Activated CD8-positive, alpha-beta T cell treated with anti-CD3 and anti-CD28 coated beads for 36 hours (primary cell): ENCODE results near the gene BPIFB1. TPM values are rescaled to one million over a fixed set of nuclear protein-coding genes. Genes with fewer than 3 reads are reported as not detected.

Experiments
- ATAC-seq: fragments of 200-7000 bp; cut with Tn5 transposase; one replicate; pipeline ENCODE4 v1.10.0; 2021; ENCODE audit warnings: mild to moderate bottlenecking, moderate library complexity
- CTCF ChIA-PET: fragments of 350-600 bp; sonication (Branson Sonifier 250); formaldehyde crosslinking; loops from one replicate; lab custom pipeline; 2021; ENCODE audit warnings: antibody characterized with exemption; lab: Charles Lee
- POLR2A ChIA-PET: fragments of 350-600 bp; sonication (Branson Sonifier 250); formaldehyde crosslinking; loops from one replicate; lab custom pipeline; 2021; ENCODE audit warnings: antibody characterized with exemption; lab: Charles Lee
- DNase-seq: peaks from one replicate; pipeline ENCODE4 v3.0.0-alpha.2; 2020
- H3K27ac Mint-ChIP-seq: one replicate; pipeline ENCODE4 v1.8.0; 2021; ENCODE audit warnings: mild to moderate bottlenecking, mixed read lengths
- H3K27me3 Mint-ChIP-seq: one replicate; pipeline ENCODE4 v1.8.0; 2021; ENCODE audit warnings: mixed read lengths
- H3K36me3 Mint-ChIP-seq: one replicate; pipeline ENCODE4 v1.8.0; 2021; ENCODE audit warnings: low read depth, mixed read lengths
- H3K4me1 Mint-ChIP-seq: one replicate; pipeline ENCODE4 v1.8.0; 2021; ENCODE audit warnings: low read depth, mixed read lengths
- H3K4me3 Mint-ChIP-seq: one replicate; pipeline ENCODE4 v1.8.0; 2021; ENCODE audit warnings: mild to moderate bottlenecking, moderate library complexity, mixed read lengths
- H3K9me3 Mint-ChIP-seq: one replicate; pipeline ENCODE4 v1.8.0; 2021; ENCODE audit warnings: mixed read lengths
- intact Hi-C: fragments of 100-400 bp; cut with micrococcal nuclease; formaldehyde crosslinking; loops from one replicate; pipeline ENCODE4 v1.10.0; 2022
- total RNA-seq, 2 experiments: library from RNA; stranded (reverse); gene quantifications; one replicate each; pipeline ENCODE4 v1.2.3, GENCODE V29; 2021
- TF ChIP-seq, protein P1 (sequence below): fragments of 200-600 bp; IDR thresholded peaks from one replicate; pipeline ENCODE4 v1.8.0; 2022; ENCODE audit warnings: antibody characterized with exemption, mild to moderate bottlenecking

BPIFB1 gene
- total RNA-seq, 2 experiments from 2014 or later, result not detected

- no peaks in the 10 kb centered on the region for H3K36me3 Mint-ChIP-seq
- ChIA-PET POLR2A (no interaction called here), CTCF (interaction anchor here (0.6 to 2.8 kb wide), 12 partner anchors 9 to 60 kb away, joined by 3 to 17 read pairs (median 4); no protein-coding TSS in a partner anchor)
- H3K27me3 Mint-ChIP-seq, result peaks cover 12% of the 10 kb centered on the region
- intact Hi-C loops, result no loop called here
- no peaks in the 10 kb centered on the region for H3K4me1 Mint-ChIP-seq
- peak; percentile 24 for DNase-seq
- H3K9me3 Mint-ChIP-seq, result no peaks in the 10 kb centered on the region
- TF ChIP-seq, protein P1, sequence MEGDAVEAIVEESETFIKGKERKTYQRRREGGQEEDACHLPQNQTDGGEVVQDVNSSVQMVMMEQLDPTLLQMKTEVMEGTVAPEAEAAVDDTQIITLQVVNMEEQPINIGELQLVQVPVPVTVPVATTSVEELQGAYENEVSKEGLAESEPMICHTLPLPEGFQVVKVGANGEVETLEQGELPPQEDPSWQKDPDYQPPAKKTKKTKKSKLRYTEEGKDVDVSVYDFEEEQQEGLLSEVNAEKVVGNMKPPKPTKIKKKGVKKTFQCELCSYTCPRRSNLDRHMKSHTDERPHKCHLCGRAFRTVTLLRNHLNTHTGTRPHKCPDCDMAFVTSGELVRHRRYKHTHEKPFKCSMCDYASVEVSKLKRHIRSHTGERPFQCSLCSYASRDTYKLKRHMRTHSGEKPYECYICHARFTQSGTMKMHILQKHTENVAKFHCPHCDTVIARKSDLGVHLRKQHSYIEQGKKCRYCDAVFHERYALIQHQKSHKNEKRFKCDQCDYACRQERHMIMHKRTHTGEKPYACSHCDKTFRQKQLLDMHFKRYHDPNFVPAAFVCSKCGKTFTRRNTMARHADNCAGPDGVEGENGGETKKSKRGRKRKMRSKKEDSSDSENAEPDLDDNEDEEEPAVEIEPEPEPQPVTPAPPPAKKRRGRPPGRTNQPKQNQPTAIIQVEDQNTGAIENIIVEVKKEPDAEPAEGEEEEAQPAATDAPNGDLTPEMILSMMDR, result peak; percentile 26
- no peak overlapping the region for H3K27ac Mint-ChIP-seq
- peak; percentile 30 for ATAC-seq
- no peak overlapping the region for H3K4me3 Mint-ChIP-seq
These were observed 20.4 kb upstream of the BPIFB1 start for GRCh38 chr20:33262658-33263065.

GRCh38 chr20:33263784-33264183, 19.2 kb upstream of the BPIFB1 start:
- ATAC-seq (no peak), DNase-seq (no peak)
- ChIA-PET CTCF (interaction anchor here (1.0 to 2.8 kb wide), 4 partner anchors 17 to 37 kb away, joined by 3 to 17 read pairs (median 10); no protein-coding TSS in a partner anchor), POLR2A (interaction anchor here (0.8 kb wide), 1 partner anchor 25 kb away, joined by 3 read pairs; no protein-coding TSS in a partner anchor)
- TF ChIP-seq, protein P1, result no peak
- Mint-ChIP-seq H3K4me1 (no peaks in the 10 kb centered on the region), H3K27me3 (peaks cover 16% of the 10 kb centered on the region), H3K36me3 (no peaks in the 10 kb centered on the region), H3K9me3 (no peaks in the 10 kb centered on the region), H3K4me3 (no peak overlapping the region), H3K27ac (no peak overlapping the region)
- intact Hi-C loops, result no loop called here

DNA sequence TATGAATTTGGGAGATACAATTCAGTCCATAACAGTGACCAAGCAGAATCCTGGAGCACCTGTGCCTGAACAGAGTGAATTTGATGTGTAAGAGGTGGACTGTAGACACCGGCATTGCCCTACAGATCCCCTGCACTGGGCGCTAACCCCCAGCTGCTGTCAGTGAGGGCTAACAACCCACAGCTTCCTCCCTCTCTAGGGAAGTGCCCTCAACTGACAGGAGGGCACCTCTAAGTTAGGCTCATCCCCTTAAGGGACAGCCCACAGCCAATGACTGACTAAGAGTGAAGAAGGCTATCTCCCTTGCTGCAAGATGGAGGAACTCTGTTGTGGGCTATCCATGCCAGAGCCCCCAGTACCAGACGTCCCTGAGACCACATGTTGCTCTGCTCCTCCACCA, 15.3 kb upstream of the BPIFB1 start:
- ChIA-PET POLR2A (no interaction called here), CTCF (interaction anchor here (1.0 kb wide), 1 partner anchor 24 kb away, joined by 3 read pairs; no protein-coding TSS in a partner anchor)
- Mint-ChIP-seq H3K4me1 (no peaks in the 10 kb centered on the region), H3K9me3 (no peaks in the 10 kb centered on the region), H3K36me3 (no peaks in the 10 kb centered on the region), H3K27ac (no peak overlapping the region), H3K27me3 (peaks cover 17% of the 10 kb centered on the region), H3K4me3 (no peak overlapping the region)
- DNase-seq (no peak), ATAC-seq (no peak)
- TF ChIP-seq, protein P1, result no peak
- intact Hi-C loops, result no loop called here

GRCh38 chr20:33272155-33272873, 10.7 kb upstream of the BPIFB1 start:
- intact Hi-C loops, result no loop called here
- H3K27me3 Mint-ChIP-seq, result peaks cover 16% of the 10 kb centered on the region
- DNase-seq, result no peak
- H3K27ac Mint-ChIP-seq, result no peak overlapping the region
- H3K4me1 Mint-ChIP-seq, result no peaks in the 10 kb centered on the region
- no peaks in the 10 kb centered on the region for H3K9me3 Mint-ChIP-seq
- TF ChIP-seq, protein P1, result no peak
- ChIA-PET CTCF (interaction anchor here (1.8 kb wide), 1 partner anchor 9 kb away, joined by 7 read pairs; no protein-coding TSS in a partner anchor), POLR2A (no interaction called here)
- H3K4me3 Mint-ChIP-seq, result no peak overlapping the region
- ATAC-seq, result no peak
- no peaks in the 10 kb centered on the region for H3K36me3 Mint-ChIP-seq

DNA sequence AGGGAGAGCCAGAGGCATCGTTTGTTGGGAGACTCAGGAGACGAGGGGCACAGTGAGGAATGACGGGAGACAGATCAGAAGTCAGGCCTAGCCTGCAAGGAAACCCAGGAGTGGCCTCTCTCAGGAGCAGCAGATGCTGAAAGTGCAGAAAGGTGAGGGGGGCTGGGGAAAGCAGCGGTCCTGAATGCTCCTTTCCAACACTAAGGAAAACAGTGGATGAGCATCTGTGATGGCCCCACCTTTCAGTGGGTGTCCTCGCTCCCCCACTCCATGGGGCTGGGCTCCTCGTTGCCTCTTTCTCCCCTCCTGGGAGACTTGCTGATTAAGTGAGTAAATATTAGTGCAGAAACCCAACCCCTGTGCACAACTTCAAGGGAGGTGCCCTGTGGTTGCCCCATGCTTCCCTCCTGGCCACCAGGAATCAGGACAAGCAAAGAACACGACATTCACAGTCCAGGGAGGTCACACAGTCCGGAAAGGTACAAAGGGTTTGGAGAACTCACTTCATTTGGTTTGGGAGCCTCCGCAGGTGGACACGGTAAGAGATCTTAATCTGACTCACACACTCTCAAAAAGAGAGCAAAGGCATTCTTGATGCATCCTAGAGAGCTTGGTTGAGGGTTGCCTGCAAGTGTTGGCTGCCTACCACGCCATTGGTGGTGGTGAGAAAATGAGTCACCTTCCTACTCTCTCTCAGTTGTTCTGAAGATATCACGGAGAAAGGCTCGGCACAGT, 9.7 kb upstream of the BPIFB1 start:
- intact Hi-C loops, result no loop called here
- TF ChIP-seq, protein P1, result no peak
- ATAC-seq (peak; percentile 56), DNase-seq (peak; percentile 10)
- POLR2A ChIA-PET, result no interaction called here
- Mint-ChIP-seq H3K27me3 (peaks cover 10% of the 10 kb centered on the region), H3K36me3 (no peaks in the 10 kb centered on the region), H3K27ac (no peak overlapping the region), H3K4me1 (no peaks in the 10 kb centered on the region), H3K9me3 (no peaks in the 10 kb centered on the region), H3K4me3 (no peak overlapping the region)
- CTCF ChIA-PET, result no interaction called here
